Right forelimb (tissue), 1 donor: ENCODE measurements around the gene MT1B.

Source experiments
- DNase-seq: peaks from one replicate; pipeline ENCODE4 v3.0.0-alpha.2; 2018

The MT1B gene

DNA sequence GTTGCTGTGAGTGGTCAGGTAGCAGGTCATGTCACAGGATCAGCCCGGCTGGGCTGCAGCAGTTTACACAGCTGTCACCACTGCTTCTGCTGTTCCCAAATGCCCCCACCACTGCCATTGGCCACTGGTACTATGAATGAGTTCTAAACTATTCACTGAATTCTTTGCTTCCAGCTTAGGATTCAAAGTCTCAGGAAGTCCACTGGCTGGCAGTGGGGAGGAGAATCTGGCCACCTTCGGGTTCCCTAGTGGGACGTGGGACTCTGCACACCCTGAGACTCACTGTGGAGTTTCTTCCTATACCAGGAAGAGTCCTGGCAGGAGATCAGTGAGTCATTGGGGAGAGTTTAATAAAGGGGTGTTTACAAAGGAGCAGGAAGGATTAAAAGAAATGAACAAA, 37.5 kb downstream of the MT1B start:
- DNase-seq = no peak

- DNase-seq = no peak
Measured at GRCh38 chr16:56690420-56691122, 38.9 kb downstream of the MT1B start.

DNA sequence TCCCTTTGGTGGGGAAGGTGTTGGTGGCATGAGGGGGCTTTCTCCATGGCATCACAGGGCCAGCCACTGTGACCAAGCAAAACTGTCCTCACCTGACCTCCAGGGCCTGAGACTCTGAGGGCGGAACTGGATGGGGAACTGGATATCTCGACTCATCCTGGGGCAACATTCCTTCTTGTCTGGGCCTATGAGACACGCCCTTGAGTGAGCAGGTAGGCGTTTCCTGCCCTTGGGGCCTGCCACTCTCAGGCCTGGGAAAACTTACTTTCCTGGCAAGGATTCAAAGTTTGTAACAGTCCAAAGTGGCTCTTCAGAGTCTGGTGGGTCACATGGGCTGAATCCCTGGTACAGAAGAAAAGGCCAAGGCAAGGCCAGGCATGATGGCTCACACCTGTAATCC, 40.2 kb downstream of the MT1B start:
- no peak for DNase-seq

DNA sequence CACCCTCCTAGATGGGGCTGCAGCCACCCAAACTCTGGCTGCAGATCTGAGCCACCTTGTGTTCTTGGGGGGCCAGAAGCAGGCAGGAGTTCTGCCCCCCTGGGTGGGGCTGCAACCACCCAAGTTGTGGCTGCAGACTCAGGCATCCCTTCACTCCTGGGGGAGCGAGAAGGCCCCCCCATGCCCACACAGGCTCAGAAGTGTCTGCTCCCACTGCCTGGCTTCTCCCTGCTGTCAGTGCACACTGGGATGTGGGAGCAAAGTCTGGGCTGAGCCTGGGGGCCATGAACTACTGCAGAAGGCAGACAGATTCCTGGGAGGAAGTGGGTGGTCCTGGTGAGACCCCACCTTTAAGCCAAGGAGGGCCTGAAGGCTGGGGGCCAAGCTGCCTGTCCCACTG, 43.6 kb downstream of the MT1B start:
- no peak for DNase-seq

- DNase-seq = no peak
Measured at GRCh38 chr16:56697456-56698155, 45.9 kb downstream of the MT1B start.

DNA sequence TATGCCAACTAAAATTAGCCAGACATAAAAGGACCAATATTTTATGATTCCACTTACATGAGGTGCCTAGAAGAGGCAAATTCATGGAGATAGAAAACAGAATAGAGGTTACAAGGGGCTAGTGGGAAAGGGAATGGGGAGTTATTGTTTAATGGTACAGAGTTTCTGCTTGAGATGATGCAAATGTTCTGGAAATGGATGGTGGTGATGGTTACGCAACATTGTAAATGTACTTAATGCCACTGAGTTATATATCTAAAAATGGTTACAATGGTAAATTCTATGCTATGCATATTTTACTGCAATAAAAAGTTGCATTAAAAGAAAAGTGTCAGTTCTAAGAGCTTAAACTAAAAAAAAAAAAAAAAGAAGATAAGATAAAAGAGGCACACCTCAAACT, 48.5 kb downstream of the MT1B start:
- no peak for DNase-seq

GRCh38 chr16:56700631-56701030, 48.9 kb downstream of the MT1B start:
- DNase-seq = no peak

- no peak for DNase-seq
Measured at GRCh38 chr16:56701534-56701933, 49.8 kb downstream of the MT1B start.
